Measurements from ENCODE around the gene BRICD5.
A peak's percentile ranks its signal among the peaks of the same experiment; 100 is the strongest.

BRICD5 gene

DNA sequence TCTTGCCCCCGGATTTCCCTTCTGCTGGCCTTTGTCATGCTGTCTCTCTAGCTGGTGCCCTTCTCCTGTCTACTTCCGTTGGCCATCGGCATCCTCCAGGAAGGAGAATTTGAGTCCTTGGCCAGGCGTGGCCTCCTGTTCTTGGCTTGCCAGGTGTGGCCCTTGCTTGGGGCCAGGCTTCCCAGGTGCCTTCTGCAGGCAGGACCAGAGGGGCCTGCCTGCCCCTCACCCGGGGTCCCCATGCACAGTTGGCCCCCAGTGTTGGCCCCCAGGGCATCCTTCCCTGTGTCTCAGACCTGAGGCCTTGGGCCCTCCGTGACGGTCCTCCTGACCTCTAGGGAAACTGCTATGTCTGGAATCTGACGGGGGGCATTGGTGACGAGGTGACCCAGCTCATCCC, 2.8 kb downstream of the BRICD5 start:
- peak overlapping the region; percentile 93 for H3K27ac ChIP-seq
- POLR2A ChIA-PET (ENCODE audit: low non-redundant PET): no interaction called here
- CTCF ChIA-PET: interaction anchor here (0.5 kb wide), 1 partner anchor 70 kb away, joined by 3 read pairs; no protein-coding TSS in a partner anchor
- TF ChIP-seq, protein P1, sequence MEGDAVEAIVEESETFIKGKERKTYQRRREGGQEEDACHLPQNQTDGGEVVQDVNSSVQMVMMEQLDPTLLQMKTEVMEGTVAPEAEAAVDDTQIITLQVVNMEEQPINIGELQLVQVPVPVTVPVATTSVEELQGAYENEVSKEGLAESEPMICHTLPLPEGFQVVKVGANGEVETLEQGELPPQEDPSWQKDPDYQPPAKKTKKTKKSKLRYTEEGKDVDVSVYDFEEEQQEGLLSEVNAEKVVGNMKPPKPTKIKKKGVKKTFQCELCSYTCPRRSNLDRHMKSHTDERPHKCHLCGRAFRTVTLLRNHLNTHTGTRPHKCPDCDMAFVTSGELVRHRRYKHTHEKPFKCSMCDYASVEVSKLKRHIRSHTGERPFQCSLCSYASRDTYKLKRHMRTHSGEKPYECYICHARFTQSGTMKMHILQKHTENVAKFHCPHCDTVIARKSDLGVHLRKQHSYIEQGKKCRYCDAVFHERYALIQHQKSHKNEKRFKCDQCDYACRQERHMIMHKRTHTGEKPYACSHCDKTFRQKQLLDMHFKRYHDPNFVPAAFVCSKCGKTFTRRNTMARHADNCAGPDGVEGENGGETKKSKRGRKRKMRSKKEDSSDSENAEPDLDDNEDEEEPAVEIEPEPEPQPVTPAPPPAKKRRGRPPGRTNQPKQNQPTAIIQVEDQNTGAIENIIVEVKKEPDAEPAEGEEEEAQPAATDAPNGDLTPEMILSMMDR (conservative IDR thresholded peaks at IDR 0.05; ENCODE audit: low read depth): no peak
- DNase-seq (ENCODE audit: low spot score): no peak

DNA sequence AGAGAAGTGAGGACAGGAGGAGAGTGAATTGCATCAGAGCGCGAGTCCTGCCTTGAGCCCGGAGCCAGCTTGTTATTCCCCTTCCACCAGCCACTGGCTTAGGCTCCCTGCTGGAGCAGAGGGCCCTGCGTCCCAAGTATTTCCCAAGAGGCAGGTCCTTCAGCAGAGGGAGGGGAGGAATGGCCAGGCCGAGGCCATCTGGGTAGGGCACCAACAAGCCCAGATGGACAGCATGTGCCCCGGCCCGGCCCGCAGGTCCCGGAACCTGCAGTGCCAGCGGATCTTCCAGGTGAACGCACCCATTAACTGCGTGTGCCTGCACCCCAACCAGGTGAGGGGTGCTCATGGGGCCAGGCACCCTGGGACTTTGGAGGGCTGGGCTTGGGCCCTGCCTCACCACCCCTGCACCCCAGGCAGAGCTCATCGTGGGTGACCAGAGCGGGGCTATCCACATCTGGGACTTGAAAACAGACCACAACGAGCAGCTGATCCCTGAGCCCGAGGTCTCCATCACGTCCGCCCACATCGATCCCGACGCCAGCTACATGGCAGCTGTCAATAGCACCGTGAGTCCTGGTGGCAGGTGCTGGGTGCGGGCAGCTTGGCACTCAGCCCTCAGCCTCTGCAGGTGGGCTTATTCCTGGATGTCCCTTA, 3.8 kb downstream of the BRICD5 start:
- peak overlapping the region; percentile 93 for H3K27ac ChIP-seq
- TF ChIP-seq, protein P1 (conservative IDR thresholded peaks at IDR 0.05; ENCODE audit: low read depth): no peak
- DNase-seq (ENCODE audit: low spot score): no peak
- POLR2A ChIA-PET (ENCODE audit: low non-redundant PET): no interaction called here
- CTCF ChIA-PET: interaction anchor here (0.5 to 1.4 kb wide), 4 partner anchors 12 to 203 kb away, joined by 3 to 5 read pairs (median 4); no protein-coding TSS in a partner anchor

DNA sequence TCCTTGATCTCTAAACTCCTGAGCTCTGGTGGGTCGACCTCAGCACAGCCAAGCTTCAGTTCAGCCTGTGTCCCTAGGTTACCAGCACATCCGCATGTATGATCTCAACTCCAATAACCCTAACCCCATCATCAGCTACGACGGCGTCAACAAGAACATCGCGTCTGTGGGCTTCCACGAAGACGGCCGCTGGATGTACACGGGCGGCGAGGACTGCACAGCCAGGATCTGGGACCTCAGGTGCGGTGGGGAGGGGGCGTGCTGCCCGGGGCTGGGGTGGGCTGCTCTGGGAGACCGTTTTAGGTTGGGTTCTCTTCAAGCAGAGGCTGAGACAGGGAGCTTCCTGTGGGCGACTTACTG, 4.3 kb downstream of the BRICD5 start:
- H3K27ac ChIP-seq: peak overlapping the region; percentile 93

GRCh38 chr16:2205967-2206313, 4.7 kb downstream of the BRICD5 start:
- H3K27ac ChIP-seq: peak overlapping the region; percentile 93
- no peak for DNase-seq (ENCODE audit: low spot score)
- TF ChIP-seq, protein P1 (conservative IDR thresholded peaks at IDR 0.05; ENCODE audit: low read depth): no peak
- ChIA-PET CTCF (interaction anchor here (0.9 to 1.3 kb wide), 3 partner anchors 11 to 46 kb away, joined by 4 to 7 read pairs (median 5); no protein-coding TSS in a partner anchor), POLR2A (ENCODE audit: low non-redundant PET) (interaction anchor here (0.6 to 0.8 kb wide), 3 partner anchors 79 to 221 kb away, joined by 3 read pairs; no protein-coding TSS in a partner anchor)

More for the DNA sequence above, 4.3 kb downstream of the BRICD5 start:
- POLR2A ChIA-PET (ENCODE audit: low non-redundant PET): no interaction called here
- no peak for DNase-seq (ENCODE audit: low spot score)
- CTCF ChIA-PET: interaction anchor here (0.7 to 1.4 kb wide), 3 partner anchors 11 to 202 kb away, joined by 3 to 5 read pairs (median 4); no protein-coding TSS in a partner anchor
- TF ChIP-seq, protein P1 (conservative IDR thresholded peaks at IDR 0.05; ENCODE audit: low read depth): no peak

GRCh38 chr16:2205104-2205966, 5.3 kb downstream of the BRICD5 start, which contains the start of gene MLST8:
TSS of gene MLST8 (plus strand) at chr16:2205454. CDS start at chr16:2206086, 632 bp downstream.
- CTCF ChIA-PET: interaction anchor here (0.9 to 1.3 kb wide), 3 partner anchors 10 to 47 kb away, joined by 4 to 7 read pairs (median 5); no protein-coding TSS in a partner anchor
- POLR2A ChIA-PET (ENCODE audit: low non-redundant PET): interaction anchor here (0.6 to 0.8 kb wide), 3 partner anchors 80 to 220 kb away, joined by 3 read pairs; no protein-coding TSS in a partner anchor
- peak within 1 kb of the TSS; percentile 93 for H3K27ac ChIP-seq
- TF ChIP-seq, protein P1 (conservative IDR thresholded peaks at IDR 0.05; ENCODE audit: low read depth): no peak
- peak; percentile 91 for DNase-seq (ENCODE audit: low spot score)
